ENCODE measurements around the gene IL17RC.

Gene IL17RC

DNA sequence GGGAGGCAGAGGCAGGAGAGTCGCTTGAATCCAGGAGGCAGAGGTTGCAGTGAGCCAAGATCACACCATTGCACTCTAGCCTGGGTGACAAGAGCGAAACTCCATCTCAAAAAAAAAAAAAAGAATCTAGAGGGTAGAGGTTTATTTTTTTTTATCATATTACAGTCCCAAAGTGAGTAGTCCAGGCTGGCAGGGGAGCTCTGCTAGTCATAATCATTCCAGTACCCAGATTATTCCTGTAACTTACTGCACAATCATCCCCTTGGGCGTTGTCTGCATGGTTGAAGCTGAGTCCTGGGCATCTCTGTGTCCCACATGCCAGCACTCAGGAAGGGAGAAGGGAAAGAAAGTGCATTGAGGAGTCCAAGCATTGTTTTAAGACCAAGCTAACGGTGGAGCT lies 25.3 kb downstream of the IL17RC start:
- H3K36me3 Mint-ChIP-seq = peaks cover 3% of the 10 kb centered on the region
- no peaks in the 10 kb centered on the region for H3K27me3 Mint-ChIP-seq
- H3K4me1 Mint-ChIP-seq (ENCODE audit: low read depth) = peaks cover 2% of the 10 kb centered on the region
- no peaks in the 10 kb centered on the region for H3K9me3 Mint-ChIP-seq (ENCODE audit: low read depth)
- H3K27ac Mint-ChIP-seq = no peak overlapping the region
- no peak overlapping the region for H3K4me3 Mint-ChIP-seq

DNA sequence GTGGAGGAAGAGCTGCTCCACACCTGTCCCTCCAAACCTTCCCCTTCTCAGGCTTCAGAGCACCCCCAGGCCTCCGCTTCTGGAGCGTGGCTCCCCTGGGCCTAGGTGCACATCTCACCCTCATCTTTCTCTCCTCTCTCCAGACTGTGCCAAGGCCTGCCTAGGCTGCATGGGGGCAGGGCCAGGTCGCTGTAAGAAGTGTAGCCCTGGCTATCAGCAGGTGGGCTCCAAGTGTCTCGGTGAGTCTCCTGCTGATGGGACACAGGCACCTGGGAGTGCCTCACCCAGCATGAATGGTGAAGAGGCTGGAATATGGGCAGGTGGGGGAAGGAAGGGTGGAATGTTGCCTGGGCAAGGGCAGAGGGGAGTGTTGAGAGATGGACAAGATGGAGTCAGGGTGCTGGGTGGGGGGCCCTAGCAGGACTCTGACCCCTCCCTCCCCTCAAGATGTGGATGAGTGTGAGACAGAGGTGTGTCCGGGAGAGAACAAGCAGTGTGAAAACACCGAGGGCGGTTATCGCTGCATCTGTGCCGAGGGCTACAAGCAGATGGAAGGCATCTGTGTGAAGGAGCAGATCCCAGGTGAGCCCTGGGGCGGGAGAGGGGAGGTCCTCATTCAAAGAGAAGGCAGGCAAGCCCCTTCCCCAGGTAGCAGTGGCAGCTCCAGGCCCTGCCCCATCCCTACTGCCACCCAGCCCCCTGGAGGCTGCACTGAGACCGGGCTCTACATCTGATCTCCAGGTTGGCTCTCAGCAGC lies 26.2 kb downstream of the IL17RC start:
- H3K36me3 Mint-ChIP-seq = peaks cover 3% of the 10 kb centered on the region
- H3K9me3 Mint-ChIP-seq (ENCODE audit: low read depth) = no peaks in the 10 kb centered on the region
- H3K4me3 Mint-ChIP-seq = no peak overlapping the region
- no peaks in the 10 kb centered on the region for H3K27me3 Mint-ChIP-seq
- peaks cover 2% of the 10 kb centered on the region for H3K4me1 Mint-ChIP-seq (ENCODE audit: low read depth)
- H3K27ac Mint-ChIP-seq = peak overlapping the region; percentile 64

DNA sequence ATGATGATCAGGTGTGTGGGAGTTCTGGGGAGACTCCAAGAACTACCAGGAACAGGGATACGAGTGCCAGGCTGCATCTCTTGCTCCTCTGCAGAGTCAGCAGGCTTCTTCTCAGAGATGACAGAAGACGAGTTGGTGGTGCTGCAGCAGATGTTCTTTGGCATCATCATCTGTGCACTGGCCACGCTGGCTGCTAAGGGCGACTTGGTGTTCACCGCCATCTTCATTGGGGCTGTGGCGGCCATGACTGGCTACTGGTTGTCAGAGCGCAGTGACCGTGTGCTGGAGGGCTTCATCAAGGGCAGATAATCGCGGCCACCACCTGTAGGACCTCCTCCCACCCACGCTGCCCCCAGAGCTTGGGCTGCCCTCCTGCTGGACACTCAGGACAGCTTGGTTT lies 27.4 kb downstream of the IL17RC start:
- Mint-ChIP-seq H3K4me3 (no peak overlapping the region), H3K4me1 (ENCODE audit: low read depth) (peaks cover 2% of the 10 kb centered on the region), H3K36me3 (peaks cover 3% of the 10 kb centered on the region), H3K27me3 (no peaks in the 10 kb centered on the region), H3K9me3 (ENCODE audit: low read depth) (no peaks in the 10 kb centered on the region), H3K27ac (no peak overlapping the region)

DNA sequence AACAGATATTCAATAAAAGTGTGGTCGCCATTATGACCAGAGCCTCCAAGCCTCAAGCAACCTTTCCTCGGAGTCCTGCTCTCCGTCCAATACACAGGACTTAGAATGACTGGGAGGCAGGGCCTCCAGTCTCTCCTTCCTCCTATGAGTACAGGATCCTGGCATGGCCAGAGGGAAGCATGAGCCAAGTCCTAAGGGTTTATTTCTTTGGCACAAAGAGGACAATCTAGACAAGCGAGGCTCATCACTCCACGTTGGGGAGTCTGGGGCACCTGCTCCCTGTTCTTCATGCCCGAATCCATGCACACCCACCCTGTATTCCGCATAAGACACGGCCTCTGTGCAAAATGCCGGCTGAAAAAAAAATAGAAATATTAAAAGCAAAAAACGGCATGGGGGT lies 28.5 kb downstream of the IL17RC start:
- H3K36me3 Mint-ChIP-seq = peaks cover 3% of the 10 kb centered on the region
- no peak overlapping the region for H3K27ac Mint-ChIP-seq

DNA sequence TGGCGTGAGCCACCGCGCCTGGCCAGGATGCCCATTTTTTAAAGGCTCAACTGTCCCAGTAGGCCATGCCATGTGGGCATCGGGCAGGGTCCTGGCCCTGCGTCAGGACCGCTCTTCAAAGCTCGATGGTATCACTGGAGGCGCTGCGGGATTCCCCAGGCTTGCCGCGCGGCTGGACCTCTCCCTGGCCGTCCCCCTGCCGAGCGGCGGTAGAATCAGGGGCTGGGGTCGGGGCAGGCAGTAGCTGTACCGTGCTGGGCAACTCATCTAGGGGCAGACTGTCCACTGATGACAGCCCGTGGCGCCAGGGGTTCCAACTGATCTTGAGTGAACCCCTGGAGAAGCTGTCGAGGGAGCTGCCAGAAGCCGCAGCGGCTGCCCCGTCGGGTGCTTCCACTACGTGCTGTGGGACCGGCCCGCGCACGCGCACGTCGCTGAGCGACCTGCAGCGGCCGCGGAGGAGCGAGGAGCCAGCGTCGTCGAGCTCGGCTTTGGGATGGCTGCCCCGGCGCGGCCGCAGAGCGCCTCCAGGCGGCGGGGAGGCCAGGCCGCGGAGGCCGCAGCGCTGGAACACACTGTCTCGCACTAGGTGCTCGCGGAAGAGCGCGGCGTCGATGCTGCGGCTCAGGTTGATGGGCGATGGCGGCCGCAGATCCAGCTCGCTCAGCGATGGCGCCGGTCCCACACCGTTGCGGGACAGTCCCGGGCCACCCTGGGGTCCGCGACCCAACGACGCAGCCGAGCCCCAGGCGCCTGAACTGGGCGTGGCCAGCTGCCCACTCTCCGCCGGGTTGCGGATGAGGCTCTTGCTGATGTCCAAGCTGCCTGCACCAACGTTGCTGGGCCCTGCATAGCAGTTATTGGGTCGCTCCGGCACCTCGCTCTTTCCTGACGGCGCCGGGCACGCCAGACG lies 29.5 kb downstream of the IL17RC start:
- Mint-ChIP-seq H3K9me3 (ENCODE audit: low read depth) (no peaks in the 10 kb centered on the region), H3K27ac (peak overlapping the region; percentile 78), H3K36me3 (no peaks in the 10 kb centered on the region), H3K4me1 (ENCODE audit: low read depth) (peaks cover 12% of the 10 kb centered on the region), H3K4me3 (peak overlapping the region; percentile 82), H3K27me3 (no peaks in the 10 kb centered on the region)

More for the DNA sequence above, 28.5 kb downstream of the IL17RC start:
- Mint-ChIP-seq H3K4me1 (ENCODE audit: low read depth) (peaks cover 3% of the 10 kb centered on the region), H3K4me3 (peak overlapping the region; percentile 5), H3K9me3 (ENCODE audit: low read depth) (no peaks in the 10 kb centered on the region), H3K27me3 (no peaks in the 10 kb centered on the region)

DNA sequence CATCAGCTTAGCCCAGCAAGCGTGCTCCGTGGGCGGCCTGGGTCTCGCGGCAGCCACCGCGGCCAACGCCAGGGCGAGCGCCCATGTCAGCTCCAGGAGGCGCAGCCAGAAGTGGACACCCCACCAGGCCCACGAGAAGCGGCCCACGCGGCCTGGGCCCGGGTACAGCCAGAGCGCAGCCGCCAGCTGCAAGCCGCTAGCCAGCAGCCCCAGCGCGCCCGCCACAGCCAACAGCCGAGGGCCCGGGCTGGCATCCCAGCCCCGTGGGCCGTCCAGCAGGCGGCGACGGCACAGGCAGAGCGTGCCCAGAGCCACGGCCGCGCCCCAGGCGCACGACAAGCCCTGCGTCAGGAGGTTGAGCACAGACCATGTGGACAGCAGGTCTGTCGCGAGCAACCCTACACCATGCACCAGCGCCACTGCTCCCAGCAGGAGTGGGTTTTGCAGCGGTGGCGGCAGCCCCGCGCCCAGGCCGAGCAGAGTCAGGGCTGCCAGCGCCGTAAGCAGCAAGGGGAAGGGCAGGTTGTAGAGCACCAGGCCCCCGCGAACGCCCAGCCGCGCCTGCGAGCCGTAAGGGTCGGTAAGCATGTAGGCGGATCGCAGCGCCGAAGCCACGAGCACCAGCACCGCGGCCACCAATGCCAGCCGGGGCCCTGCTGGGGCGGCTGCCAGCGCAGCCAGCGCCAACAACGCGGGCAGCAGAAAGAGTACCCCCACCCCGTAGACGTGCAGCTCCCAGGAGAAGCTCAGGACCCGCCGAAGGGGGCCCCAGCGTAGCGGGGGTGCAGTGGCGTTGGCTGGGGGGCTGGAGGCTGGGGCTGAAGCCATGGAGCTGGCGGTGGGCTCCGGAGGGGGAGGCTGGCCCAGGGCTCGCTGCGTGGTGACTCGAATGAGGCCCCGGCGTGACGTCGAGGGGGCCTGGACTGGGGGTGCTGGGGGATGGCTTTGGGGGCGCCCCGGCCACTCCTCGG lies 30.4 kb downstream of the IL17RC start:
- H3K9me3 Mint-ChIP-seq (ENCODE audit: low read depth) = no peaks in the 10 kb centered on the region
- no peak overlapping the region for H3K27ac Mint-ChIP-seq
- H3K4me3 Mint-ChIP-seq = no peak overlapping the region
- H3K4me1 Mint-ChIP-seq (ENCODE audit: low read depth) = peaks cover 17% of the 10 kb centered on the region
- no peaks in the 10 kb centered on the region for H3K27me3 Mint-ChIP-seq
- no peaks in the 10 kb centered on the region for H3K36me3 Mint-ChIP-seq

DNA sequence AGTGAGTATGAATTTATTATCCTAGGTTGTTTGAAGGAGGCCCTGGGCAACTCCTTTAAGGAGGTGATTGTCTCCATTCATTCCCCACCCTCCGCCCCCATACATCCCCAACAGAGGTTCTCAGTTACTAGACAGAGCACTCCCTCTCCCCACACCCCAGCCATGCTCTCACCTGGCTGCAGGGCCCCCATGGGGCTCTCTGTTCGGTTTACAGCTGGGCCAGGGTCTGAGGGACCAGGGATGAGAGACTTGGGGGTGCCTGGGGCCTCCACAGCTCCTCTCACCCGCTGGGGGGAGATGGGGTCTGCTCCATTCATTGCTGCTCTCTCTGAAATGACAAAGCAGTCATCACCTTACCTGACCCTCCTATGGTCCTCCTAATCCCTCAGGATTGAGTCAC lies 31.7 kb downstream of the IL17RC start:
- Mint-ChIP-seq H3K4me1 (ENCODE audit: low read depth) (peaks cover 18% of the 10 kb centered on the region), H3K27me3 (no peaks in the 10 kb centered on the region), H3K36me3 (no peaks in the 10 kb centered on the region), H3K9me3 (ENCODE audit: low read depth) (no peaks in the 10 kb centered on the region), H3K27ac (no peak overlapping the region), H3K4me3 (no peak overlapping the region)

DNA sequence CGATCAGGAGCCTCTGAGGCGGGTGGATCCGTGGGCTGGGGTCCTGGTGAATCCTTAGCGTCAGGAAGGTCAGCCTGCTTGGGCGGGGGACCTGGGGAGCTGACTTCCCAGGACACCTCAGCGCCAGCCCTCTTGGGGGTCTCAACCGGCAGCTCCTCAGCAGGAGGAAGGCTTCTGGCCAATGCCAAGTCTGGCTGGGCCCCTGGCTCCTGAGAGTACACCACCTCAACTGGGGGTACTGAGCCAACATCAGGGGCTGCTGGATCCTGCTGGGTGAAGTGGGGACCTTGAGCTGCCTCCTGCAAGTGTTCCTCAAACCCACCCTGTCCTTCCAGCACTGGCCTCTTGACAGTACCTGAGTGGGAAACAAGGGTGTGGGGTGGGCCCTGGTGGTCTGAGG lies 32.2 kb downstream of the IL17RC start:
- no peak overlapping the region for H3K4me3 Mint-ChIP-seq
- peaks cover 18% of the 10 kb centered on the region for H3K4me1 Mint-ChIP-seq (ENCODE audit: low read depth)
- no peaks in the 10 kb centered on the region for H3K36me3 Mint-ChIP-seq
- no peaks in the 10 kb centered on the region for H3K27me3 Mint-ChIP-seq
- no peaks in the 10 kb centered on the region for H3K9me3 Mint-ChIP-seq (ENCODE audit: low read depth)
- no peak overlapping the region for H3K27ac Mint-ChIP-seq

DNA sequence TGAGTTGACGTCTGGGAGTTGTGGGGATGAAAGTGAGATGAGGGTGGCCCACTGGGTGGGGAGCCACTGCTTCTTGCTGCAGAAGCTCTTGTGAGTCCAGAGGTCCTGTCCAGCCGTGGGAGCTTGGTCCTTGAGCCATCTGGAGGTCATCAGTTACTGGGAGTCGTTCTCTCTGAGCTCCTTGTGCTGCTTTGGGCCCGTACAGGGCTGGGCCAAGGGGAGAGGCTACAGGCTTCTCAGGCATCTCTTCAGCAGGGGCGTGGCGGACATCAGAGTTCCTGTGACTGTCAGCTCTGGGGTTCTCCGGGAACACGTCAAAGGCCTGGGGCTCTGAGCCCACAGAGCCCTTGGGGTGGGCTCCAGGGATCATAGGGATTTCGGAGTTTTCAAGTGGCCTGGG lies 32.7 kb downstream of the IL17RC start:
- Mint-ChIP-seq H3K27ac (no peak overlapping the region), H3K4me3 (no peak overlapping the region), H3K27me3 (no peaks in the 10 kb centered on the region)

DNA sequence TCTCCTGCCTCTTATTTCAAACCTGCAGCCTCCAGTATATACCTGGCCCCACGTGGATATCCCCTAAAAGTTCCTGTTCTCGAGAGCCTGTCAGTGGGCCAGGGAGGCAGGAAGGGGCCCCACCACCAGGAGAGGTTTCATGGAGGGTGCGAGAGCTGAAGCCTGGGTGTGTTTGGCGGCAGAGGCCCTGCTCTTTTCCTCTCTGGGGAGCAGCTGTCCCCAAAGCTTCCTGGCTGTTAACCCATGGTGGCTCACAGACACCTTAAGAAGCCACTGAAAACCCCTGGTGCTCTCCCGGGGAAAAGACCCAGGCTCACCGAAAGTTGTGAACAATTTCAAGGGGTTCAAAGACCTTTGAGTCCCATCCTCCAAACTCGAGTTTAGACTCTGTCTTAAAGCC lies 34.2 kb downstream of the IL17RC start:
- Mint-ChIP-seq H3K4me3 (peak overlapping the region; percentile 83), H3K9me3 (ENCODE audit: low read depth) (no peaks in the 10 kb centered on the region), H3K36me3 (no peaks in the 10 kb centered on the region), H3K27ac (peak overlapping the region; percentile 16), H3K4me1 (ENCODE audit: low read depth) (peaks cover 18% of the 10 kb centered on the region), H3K27me3 (no peaks in the 10 kb centered on the region)

More for the DNA sequence above, 32.7 kb downstream of the IL17RC start:
- H3K4me1 Mint-ChIP-seq (ENCODE audit: low read depth) = peaks cover 18% of the 10 kb centered on the region
- no peaks in the 10 kb centered on the region for H3K9me3 Mint-ChIP-seq (ENCODE audit: low read depth)
- H3K36me3 Mint-ChIP-seq = no peaks in the 10 kb centered on the region

DNA sequence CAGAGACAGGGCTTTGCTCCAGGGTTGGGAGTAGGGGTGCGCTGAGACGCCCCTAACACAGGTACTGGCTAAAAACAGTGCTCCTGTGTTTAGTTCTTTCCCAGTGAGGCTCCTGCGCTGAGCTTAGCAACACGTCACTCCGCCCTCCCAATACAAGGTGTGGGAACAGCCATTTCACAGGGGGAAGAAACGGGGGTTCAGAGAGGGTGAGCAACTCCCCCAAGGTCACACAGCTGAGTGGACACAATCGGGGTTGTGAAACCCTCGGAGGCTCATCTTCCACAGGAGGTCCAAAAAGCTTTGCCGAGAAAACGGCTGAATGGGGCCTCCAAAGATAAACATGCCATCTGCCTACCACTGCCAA lies 34.7 kb downstream of the IL17RC start:
- Mint-ChIP-seq H3K4me1 (ENCODE audit: low read depth) (peaks cover 16% of the 10 kb centered on the region), H3K4me3 (peak overlapping the region; percentile 83), H3K27me3 (no peaks in the 10 kb centered on the region), H3K27ac (no peak overlapping the region), H3K36me3 (no peaks in the 10 kb centered on the region), H3K9me3 (ENCODE audit: low read depth) (no peaks in the 10 kb centered on the region)

DNA sequence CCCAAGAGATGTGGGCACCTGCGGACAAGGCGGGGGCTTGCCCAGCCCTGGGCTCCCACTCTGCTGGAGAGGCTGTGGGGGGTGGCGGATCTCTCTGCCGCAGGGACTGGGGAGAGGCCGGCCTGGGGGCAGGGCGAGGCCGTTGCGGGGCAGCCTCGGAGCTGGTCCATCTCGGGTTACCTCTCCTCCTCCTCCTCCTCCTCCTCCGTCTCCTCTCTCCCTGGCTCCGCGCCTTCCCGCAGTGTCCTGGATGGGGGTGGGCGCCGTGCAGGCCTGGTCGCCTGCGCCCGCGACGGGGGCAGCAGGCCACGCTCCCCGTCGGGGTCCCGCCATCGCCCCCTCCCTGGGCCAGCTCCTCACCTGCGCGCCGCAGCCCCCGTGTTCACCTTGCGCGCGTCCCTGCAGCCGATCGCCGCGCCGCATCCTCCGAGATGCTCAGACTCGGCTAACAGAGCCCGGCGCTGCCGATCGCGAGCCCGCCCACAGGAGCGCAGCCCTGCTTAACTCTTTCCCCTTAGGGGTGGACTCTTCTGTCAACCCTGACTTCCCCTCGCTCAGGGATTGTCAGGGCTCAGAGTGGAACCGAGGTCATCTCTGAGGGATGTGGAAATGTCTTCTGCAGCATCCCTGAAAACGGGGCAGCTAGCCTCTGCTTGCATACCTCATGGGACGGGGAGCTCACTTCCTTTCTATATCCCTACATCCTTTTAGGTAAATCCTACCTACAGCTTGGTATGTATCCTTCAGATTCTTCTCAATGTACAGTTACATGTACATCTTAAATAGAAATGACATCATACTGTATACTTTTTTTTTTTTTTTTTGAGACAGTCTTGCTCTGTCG lies 35.3 kb downstream of the IL17RC start, which contains the start of gene PRRT3:
Gene PRRT3 (minus strand): TSS at position 447 of the 844 bp plus-strand sequence. CDS start 2,293 bp downstream, outside the sequence.
- Mint-ChIP-seq H3K4me1 (ENCODE audit: low read depth) (peaks cover 16% of the 10 kb centered on the region), H3K27ac (no peak within 1 kb of the TSS), H3K9me3 (ENCODE audit: low read depth) (no peaks in the 10 kb centered on the region), H3K36me3 (no peaks in the 10 kb centered on the region), H3K4me3 (peak within 1 kb of the TSS; percentile 87), H3K27me3 (no peaks in the 10 kb centered on the region)

DNA sequence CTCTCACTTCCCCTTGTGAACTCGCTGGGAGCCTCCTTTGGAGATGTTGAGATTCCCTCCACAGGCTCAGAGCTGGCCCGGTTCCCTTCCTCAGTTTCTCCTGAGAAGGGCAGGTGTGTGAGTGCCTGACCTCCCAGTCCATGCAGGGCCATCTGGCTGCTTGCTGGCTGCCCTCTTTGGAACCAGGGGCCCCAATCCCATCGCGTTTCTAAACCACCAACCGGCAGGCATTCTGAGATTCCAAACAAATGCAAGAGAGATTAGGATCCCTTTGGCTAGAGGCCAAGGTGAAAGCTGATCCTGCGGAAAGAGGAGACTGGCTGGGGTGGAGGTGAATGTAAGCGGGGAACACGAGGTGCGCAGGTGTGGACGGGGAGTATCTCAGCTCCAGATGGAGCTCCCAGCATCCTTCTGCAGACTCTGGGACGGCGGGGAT lies 38.2 kb downstream of the IL17RC start:
- H3K27ac Mint-ChIP-seq = no peak overlapping the region
- H3K4me3 Mint-ChIP-seq = no peak overlapping the region
- no peaks in the 10 kb centered on the region for H3K36me3 Mint-ChIP-seq
- H3K4me1 Mint-ChIP-seq (ENCODE audit: low read depth) = peaks cover 16% of the 10 kb centered on the region
- H3K27me3 Mint-ChIP-seq = no peaks in the 10 kb centered on the region
- no peaks in the 10 kb centered on the region for H3K9me3 Mint-ChIP-seq (ENCODE audit: low read depth)
